HG02943 (cell line): Measurements from ENCODE around the gene CRADD.
"Not testable (repeated sequence)": the region's sequence is repeated elsewhere in the genome, so short reads cannot be mapped to it uniquely, and the experiment has no call there.

Experiments
- ATAC-seq: cut with Tn5 transposase; IDR thresholded peaks from one replicate; pipeline ENCODE4 v1.9.1; 2021; ENCODE audit warnings: mild to moderate bottlenecking, low read depth, moderate library complexity; ENCODE audit not compliant: unreplicated experiment

CRADD gene

DNA sequence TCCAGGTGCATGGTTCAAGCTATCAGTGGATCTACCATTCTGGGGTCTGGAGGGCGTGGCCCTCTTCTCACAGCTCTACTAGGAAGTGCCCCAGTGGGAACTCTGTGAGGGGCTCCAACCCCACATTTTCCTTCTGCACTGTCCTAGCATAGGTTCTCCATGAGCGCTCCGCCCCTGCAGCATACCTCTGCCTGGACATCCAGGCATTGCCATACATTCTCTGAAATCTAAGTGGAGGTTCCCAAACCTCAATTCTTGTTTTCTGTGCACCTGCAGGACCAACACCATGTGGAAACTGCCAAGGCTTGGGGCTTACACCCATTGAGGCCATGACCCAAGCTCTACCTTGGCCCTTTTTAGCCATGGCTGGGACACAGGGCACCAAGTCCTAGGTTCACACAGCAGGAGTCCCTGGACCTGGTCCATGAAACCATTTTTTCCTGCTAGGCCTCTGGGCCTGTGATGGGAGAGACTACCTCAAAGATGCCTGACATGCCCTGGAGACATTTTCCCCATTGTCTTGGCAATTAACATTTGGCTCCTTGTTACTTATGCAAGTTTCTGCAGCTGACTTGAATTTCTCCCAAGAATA is 76.8 kb downstream of the CRADD start:
- no peak for ATAC-seq

DNA sequence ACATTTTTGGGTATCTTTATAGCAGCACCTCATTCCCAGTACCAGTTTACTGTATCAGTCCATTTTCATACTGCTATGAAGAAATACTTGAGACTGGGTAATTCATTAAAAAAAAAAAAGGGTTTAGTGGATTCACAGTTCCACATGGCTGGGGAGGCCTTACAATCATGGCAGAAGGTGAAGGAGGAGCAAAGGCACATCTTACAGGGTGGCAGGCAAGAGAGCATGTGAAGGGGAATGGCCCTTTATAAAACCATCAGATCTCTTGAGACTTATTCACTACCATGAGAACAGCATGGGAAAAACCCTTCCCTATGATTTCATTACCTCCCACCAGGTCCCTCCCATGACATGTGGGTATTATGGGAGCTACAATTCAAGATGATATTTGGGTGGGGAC is 77.7 kb downstream of the CRADD start:
- ATAC-seq = not testable (repeated sequence)

DNA sequence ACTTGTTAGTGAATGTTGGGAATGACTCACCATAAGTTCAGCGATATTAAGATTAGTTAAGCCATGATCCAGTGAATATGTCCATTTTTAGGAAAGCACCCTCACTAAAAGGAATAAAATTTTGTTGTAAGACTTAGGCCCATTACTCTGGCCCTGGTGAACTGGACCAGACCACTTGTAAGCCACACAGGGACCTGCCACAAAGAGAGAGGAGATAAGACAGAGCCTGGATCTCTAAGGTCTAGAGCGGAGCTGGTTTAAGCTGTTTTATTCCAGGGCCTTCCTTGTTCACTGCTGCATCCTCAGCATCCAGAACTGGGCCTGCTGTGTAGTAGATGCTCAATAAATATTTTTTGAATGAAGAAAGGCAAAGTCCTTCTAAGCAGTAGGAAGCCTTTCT is 79.1 kb downstream of the CRADD start:
- no peak for ATAC-seq

DNA sequence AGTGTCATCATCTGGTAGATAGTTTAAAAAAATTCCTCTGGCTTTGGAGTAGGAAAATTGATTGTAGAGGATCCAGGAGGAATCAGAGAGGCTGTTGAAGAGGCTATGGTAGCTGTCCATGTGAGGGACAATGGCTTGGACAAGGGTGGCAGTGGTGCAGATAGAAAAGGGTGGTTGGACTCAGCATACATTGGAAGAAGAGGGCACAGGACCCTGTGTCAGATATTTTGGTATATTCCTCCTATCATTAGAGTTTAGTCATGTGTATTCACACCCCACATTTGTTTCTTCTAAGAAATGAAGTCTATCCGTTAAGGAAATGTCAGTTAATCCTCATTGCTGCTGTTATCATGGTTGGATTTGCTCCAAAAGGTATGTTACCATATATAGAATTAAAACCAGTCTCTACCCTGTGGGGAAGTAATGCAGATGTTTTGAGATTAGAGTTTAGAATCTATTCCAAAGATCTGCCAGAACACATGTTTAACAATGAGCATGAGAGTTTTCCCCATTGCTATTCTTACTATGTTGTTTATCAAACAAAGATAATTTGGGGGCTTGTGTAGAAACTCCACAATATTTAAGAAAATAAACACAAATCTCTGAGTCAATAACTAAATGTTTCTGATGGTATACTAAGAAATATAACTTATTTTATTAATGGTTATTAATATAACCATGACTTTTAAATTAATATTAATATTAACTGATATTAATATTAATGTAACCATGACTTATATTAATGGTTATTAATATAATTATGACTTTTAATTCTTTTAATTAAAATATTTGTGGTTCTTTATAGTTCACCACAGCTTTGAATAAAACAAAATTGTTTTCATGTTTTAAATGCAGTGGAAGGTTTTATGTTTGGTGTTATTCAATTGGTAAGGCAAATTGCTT is 80.9 kb downstream of the CRADD start:
- ATAC-seq = no peak

DNA sequence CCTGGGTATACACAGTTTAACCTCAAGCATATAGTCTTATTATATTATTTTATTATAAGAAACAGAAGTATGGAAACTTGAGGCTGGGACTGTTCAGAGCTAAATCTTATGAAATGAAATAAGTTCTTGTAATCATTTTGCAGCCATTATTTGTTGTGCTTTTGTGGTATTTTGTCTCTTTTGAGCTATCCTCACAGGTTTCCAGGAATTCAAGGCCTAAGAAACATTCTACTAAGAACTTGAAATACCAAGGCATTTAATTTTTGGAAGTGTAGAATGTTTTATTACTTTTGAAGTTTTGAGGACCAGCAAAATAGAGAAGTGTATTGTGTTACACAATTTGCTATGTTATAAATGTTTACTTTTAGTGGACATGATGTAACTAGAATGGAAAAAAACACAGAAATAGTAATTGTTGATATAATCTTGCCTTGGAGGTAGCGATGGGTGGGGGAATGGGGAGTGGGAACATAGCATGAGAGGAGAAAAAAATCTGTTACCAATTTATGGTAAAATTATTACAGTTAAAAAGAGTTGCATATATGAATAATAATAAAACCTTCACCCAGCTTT is 81.7 kb downstream of the CRADD start:
- no peak for ATAC-seq

DNA sequence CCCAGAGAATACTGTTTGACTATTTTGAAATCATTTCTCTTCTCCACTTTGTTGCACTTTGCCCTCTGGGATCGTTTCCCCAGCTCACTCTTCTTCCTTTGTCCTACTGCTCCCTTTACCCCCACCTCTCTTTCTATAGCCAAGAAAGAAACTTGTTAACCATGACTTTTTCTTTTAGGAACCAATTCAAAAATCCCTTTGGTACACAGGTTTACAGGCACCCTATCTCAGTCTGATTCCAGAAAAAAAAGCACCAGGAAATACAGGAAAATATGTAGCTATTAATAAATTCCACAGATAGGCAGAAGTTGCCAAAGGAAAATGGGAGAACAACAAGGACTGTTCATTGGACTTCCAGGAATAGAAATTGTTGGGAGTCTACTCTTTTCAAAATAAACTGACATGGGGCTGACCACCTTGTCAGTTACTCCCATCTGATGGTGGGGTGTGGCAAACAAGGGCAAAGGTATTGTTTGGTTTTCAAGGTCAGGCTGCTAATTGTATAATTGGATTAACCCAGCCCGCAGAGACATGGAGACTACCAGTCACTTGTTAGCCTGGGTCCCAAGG is 82.4 kb downstream of the CRADD start:
- no peak for ATAC-seq

DNA sequence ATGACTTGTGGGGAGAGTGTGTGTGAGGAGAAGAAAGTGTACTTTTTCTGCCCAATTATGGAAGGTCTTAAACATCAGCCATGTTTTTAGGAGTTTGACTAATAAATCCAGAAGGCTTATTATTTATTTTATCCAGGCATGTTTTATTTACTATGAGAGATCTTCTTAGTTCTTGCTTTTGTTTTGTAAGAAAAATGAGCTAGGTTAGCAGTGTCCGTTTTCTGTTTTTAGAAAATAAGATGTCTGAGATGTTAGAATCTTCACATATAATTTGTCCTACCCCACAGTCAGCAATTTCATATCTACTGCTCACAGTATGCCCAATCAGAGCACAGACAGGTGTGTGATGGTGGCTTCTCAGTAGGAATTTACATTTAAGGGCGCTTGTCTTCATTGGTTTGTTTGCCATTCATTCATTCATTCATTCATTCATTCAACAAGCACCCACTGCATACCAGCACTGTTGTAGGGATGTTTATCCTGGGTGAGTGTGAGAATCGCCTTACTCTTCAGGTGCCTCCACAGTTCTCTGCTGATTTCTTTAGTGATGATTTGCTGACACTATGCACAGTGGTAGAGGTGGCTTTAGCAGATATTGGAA is 83.2 kb downstream of the CRADD start:
- no peak for ATAC-seq

DNA sequence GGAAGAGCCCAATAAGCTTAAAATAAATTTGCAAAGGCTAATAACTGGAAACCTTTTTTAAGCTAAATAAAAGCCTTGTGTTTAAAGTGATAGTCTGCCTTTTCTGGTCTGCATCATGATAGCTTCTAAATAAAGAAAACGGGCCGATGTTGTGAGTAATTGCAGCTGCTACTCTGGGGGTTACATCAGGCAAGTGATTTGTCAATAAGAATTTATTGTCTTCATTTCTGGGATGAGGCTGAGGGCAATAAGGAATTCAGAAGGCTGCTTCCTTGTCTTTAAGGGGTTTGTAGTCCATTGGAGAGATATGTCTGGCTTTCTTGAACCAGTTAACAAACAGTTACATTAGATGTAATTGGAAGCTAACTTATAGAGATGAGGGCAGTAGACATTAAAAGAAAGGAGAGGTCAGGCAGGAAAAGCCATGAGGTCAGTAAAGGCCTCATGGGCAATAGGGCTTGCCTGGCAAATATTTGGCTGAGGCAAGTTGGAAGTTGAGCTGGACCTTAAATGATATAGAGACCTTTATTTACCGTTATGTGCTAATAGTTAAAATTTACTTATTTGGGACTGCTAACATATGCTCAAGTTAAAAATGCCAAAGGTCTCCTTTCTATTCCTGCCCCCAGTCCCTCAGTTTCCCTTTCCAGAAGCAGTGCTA is 85.0 kb downstream of the CRADD start:
- ATAC-seq = no peak

DNA sequence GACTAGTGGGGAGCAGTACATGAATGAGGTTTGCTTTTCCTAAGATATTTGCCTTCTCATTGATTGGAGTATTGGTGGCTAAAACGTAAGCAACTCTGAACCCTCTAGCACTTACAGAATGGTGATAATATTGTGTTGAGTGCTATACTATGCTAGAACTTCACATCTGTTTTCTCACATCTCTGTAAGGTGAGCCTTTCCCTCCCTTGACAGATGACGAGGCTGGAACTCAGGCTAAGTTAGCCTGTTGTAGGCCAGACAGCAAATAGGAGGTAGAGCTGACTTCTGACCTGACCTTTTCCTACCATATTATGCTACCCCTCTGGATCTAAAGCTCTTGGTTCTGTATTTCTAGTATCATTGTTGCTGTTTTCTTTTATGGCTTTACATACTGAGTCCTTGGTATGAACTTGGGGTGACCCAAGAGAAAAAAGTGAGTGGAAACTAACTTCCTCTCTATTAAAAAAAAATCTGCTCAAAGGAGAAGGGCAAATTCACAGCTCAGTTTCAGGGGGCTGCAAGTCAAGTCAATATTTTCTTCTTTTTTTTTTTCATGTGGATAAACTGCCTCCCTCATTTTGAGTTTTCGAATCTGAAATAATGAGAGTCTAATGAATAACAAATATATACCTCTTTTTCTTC is 85.9 kb downstream of the CRADD start:
- ATAC-seq = no peak

DNA sequence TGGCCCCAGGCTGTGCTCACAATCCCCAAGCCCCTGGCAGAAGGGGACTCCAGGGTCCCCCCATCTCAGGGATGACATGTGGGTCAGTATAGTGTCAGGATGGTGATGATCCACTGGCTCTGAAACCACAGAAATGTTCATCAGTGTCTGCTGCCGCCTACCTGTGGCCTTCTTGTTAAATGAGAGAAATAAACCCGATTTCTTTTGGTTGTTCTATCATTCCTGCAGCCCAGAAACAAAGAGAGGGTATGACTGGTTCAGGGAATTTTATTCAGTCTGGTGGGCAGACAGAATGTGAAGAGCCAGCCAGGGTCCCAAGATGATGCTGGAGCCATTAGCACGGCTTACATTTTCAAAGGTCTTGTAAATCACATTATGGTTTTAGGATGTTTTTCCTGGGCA is 86.6 kb downstream of the CRADD start:
- no peak for ATAC-seq

DNA sequence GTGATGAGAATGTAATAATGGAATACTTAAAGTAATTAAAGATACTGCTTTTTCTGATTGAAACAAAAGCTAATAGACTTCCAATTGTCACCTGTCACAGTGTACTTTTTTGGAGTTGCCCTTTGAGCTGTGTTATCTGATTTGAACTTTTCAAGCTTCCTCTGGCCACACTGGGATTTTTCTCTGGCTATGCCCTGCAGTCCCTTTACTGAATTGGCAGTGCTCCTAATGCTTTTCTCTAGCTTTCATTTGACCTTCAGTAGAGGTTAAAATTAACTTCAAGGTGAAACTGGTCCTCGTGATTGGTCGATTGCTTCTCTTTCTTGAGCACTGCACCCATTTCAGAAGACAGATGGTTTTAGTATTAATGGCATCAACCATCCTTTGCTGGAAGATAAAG is 89.2 kb downstream of the CRADD start:
- no peak for ATAC-seq

DNA sequence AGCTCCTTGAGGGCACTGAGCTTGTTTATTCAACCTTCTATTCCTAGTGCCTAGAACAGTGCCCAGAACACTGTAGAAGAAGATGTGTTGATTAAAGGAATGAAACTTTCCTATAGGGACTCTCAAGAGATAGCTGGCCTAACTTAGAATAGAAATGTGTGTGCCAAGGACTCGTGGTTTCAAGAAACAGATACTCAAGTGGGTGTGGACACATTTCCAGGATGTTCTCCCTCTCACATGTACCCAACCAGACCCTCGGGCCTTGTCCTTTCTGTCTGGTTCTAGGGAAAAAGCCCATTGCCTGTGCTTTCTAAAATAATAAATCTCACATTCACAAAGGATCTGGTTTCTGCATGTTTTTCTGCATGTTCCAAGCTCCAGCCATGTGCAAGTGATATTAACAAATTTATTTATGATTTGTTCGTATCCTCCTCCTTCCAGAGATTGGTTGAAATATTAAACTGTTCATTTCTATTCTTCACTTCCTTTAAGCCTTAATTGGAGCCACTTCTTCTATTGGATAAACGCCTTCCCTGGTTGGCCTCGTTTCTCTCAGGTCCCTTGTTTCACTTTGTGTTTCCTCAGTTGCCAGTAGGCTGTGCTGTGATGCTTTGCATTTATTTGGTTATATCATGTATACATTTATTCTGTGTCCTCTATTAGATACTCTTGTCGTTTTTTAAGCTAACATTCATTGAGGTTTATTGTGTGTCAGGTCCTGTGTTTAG is 89.8 kb downstream of the CRADD start:
- ATAC-seq = no peak

DNA sequence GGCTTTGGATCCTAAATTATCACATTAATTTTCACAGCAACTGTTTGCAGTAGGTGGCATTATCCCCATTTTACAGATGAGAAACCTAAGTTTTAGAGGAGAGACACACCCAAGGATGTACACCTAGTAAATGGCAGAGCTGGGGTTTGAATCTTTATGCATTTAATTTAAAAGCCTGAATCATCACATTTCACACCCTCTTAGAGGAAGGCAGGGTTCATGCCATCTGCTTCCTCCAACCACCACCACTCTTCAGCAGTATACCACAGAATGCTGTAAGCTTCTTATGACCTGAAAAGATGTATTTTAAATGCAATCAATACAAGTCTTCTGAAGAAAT is 90.3 kb downstream of the CRADD start:
- ATAC-seq = no peak

DNA sequence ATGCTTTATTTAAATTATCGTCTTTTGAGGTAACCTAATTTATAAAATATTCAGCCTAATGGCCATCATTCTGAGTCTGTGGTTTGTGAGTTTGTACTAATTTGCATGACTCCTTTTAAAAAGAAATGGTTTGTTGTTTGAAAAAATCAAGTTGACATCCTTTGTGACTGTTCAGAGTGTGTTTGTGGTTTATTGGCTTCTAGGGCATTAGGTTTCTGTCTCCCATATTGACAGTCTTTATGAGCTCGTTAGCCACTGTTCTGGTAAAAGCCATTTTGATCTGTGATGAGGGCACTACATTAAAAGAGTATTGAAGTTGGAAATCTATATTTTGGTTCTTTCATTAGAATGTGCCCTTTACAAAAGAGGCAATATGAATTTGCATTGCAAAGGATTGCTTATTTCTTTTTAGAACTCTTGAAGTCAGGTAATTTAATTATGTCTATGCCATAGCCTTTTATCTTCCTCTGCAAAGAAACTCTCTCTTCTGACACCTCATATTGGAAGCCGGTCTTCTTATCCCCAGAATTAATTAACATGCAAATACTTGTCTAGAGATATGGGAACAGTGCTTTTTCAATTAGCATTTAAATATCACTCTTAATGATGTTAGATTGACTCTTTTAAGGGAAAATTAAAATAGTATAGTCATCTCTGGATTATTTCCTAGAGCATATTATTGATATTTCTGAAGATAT is 95.0 kb downstream of the CRADD start:
- no peak for ATAC-seq

DNA sequence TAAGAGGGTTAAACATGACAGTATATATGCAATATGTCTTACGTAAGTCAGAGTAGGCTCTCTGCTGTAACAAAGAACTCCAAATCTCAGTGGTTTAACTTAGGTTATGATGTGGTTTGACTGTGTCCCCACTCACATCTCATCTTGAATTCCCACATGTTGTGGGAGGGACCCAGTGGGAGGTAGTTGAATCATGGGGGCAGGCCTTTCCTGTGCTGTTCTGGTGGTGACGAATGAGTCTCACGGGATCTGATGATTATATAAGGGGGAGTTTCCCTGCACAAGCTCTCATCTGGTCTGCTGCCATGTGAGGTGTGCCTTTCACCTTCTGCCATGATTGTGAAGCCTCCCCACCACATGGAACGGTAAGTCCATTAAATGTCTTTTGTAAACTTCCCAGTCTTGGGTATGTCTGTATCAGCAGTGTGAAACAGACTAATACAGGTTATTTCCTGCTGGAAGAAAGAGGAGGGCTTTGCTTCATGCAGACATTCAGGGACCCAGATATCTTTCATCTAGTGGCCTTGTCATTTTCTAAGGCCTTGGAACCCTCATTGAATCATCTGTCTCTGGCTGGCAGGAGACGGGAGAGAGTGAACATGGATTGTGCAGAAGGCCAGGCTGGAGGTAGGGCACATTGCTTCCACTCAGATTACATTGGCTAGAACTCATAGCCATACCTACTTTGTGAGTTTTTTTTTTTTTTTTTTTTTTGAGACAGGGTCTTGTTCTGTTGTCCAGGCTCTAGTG is 96.1 kb downstream of the CRADD start:
- no peak for ATAC-seq

DNA sequence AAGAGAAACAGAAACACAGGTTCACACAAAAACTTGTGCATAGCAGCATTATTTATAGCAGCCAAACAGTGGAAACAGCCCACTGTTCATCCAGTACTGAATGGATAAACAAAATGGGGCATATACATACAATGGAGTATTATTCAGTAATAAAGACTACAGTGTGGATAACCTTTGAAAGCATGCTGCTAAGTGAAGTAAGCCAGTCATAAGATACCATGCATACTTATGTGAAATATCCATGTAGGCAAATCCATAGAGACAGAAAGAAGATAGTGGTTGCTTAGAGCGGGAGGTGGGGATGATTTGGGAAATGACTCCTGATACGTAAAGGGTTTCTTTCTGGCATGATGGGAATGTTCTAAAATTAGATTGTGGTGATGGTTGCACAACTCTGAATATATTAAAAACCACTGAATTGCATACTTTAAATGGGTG is 99.4 kb downstream of the CRADD start:
- no peak for ATAC-seq

DNA sequence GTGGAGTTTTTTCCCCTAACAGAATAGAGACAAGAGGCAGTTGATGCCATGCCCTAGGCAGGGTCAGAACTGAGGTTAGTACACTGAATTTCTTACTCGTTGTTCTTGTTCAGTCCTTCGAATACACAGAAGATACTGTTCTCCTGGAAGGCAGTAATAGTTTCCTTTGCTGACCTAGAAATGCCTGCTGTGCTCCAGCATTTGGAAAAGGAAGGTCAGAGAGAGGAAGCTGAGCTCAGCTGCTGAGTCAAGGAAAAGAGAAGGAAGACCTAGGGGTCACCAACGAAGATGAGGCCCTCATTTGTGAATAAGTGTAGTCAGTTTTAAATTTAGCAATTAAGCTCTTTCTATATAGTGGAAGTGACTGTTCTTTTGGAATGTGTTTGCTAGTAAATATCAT is 100.1 kb downstream of the CRADD start:
- ATAC-seq = no peak

DNA sequence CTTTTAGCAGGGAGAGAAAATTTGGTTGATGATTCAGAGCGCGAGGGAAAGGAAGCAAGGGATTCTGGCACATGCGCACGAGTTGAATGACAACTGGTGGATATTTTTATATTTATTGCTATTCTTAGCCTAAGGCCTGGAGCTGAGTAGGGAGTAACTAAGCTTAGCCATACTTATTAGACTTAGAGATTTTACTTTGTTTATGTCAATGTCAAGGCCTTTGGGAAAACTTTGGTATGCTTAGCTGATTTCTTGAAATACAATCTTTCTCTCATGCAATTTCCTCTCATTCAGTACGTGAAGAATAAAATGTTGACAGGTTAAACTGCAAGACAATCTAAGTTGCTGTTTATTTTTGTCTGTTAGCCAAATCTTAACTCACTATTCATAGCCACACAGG is 101.1 kb downstream of the CRADD start:
- ATAC-seq = no peak
